ENCODE measurements around the gene FNIP1.
"Not testable (repeated sequence)": the region's sequence is repeated elsewhere in the genome, so short reads cannot be mapped to it uniquely, and the experiment has no call there.

Gene FNIP1

DNA sequence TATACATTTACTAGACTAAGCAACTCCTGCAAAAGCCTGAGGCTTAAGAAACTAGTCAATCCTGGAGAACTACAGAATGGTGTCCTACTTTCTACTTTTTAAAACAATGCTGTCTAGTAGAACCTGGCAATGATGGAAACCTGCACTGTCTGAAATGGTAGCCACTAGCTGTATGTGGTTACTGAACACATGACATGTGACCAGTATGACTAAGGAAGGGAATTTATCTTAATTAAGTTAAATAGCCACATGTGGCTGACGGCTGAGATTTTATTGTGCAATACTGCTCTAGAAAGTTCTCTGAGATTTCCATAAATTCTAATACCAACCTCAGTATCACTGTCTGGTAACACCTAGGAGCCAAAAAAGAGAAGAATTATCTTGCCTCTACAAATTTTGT, 116.9 kb downstream of the FNIP1 start:
- H3K27me3 ChIP-seq = no peaks in the 10 kb centered on the region
- H3K9me3 ChIP-seq = no peaks in the 10 kb centered on the region; the same call in 1 of the 2 replicates
- no peak overlapping the region for H3K4me2 ChIP-seq
- TF ChIP-seq Cebpa-rat (IDR thresholded peaks at IDR 0.05) = no peak; the same call in 1 of the 2 replicates
- no peaks in the 10 kb centered on the region for H4K20me1 ChIP-seq
- no peak overlapping the region for H3K27ac ChIP-seq
- no peak overlapping the region for H3K4me3 ChIP-seq
- H3K4me1 ChIP-seq = peaks cover 11% of the 10 kb centered on the region
- peaks cover 62% of the 10 kb centered on the region for H3K36me3 ChIP-seq
- no peak overlapping the region for H3K9ac ChIP-seq

DNA sequence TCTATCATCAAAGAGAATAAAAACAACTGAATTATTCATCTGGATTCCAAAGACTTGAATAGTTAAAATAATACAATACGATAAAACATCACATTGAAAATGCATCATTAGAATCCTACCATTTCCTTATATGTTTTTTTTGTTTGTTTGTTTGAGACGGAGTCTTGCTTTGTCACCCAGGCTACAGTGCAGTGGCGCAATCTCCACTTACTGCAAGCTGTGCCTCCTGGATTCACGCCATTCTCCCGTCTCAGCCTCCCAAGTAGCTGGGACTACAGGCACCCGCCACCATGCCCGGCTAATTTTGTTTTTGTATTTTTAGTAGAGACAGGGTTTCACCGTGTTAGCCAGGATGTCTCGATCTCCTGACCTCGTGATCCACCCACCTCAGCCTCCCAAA, 118.5 kb downstream of the FNIP1 start:
- not testable (repeated sequence) for H3K4me2 ChIP-seq, H3K4me3 ChIP-seq, H3K27ac ChIP-seq, H3K27me3 ChIP-seq, H3K9me3 ChIP-seq, H3K9ac ChIP-seq, H4K20me1 ChIP-seq
- Histone ChIP-seq H3K4me1 (peaks cover 23% of the 10 kb centered on the region), H3K36me3 (peaks cover 78% of the 10 kb centered on the region)

DNA sequence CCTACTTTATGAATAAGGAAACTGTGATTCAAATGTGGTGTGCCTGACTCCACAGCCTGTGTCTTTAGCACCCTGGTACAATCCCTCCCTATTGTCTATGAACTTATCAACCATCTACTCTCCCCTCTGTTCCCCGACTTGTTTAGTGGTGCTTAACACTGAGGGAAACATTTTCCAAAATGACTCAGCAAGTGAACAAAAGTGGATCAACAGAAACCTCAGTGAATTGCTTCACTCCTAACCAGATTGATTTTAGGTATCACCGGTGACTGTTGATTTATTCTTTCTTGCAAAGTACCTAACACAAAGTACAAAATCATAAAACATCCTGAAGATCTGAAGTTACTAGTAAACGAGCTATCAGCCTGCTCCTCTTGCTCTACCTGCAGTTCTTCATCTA, 119.7 kb downstream of the FNIP1 start:
- Histone ChIP-seq H4K20me1 (no peaks in the 10 kb centered on the region), H3K27me3 (no peaks in the 10 kb centered on the region), H3K4me3 (no peak overlapping the region), H3K27ac (no peak overlapping the region), H3K9me3 (no peaks in the 10 kb centered on the region; the same call in 1 of the 2 replicates), H3K36me3 (peaks cover 84% of the 10 kb centered on the region), H3K4me1 (peaks cover 13% of the 10 kb centered on the region), H3K4me2 (no peak overlapping the region), H3K9ac (no peak overlapping the region)
- TF ChIP-seq Cebpa-rat (IDR thresholded peaks at IDR 0.05) = no peak

DNA sequence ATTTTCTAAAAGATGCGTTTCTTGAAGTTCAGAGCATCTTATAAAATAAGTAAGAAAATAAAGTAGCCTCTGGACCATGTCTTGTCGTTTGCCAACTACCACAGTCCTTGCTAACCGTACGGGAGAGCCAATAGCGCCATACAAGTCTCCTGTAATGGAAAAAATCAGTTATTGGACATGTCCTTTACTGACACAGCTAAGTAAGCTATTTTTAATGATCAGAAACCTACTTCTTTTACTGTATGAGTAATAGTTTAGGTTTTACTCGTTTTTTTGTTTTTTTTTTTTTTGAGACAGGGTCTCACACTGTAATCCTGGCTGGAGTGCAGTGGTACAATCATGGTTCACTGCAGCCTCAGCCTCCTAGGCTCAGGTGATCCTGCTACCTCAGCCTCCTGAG, 124.0 kb downstream of the FNIP1 start:
- Histone ChIP-seq H3K9ac (no peak overlapping the region), H3K4me3 (no peak overlapping the region), H4K20me1 (no peaks in the 10 kb centered on the region), H3K27ac (no peak overlapping the region), H3K4me1 (peaks cover 13% of the 10 kb centered on the region), H3K27me3 (no peaks in the 10 kb centered on the region), H3K4me2 (no peak overlapping the region), H3K36me3 (peaks cover 96% of the 10 kb centered on the region), H3K9me3 (no peaks in the 10 kb centered on the region; the same call in 1 of the 2 replicates)
- no peak for TF ChIP-seq Cebpa-rat (IDR thresholded peaks at IDR 0.05)

DNA sequence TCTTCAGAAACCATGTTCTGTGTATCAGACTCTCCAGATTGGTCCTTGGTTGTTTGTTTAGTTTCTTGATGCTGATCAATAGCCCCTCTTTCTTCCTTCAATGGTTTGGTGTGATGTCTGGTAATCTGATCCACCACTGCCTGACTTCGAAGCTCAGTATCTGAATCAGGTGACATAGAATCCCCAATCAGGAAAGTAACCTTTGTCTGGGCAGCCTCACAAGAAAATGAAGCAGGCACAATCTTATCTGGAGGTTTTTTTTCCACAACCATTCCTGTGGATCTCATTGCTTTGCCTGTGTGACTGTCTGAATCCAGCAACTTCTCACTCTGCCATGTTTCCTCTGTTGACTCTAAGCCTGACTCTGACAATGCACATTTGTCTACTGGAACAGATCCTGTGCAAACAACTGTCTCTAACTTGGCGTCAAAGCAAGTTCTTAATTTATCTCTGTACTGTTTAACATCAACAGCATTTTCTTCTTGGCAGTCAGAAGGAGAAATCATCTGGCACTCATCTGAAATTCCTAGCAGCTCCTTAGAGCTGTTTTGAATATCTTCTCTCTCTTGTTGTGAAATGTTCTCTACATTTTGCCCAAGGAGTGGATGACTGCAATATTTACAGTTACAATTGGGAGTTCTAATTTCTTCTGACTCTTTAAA, 124.7 kb downstream of the FNIP1 start:
- Histone ChIP-seq H3K4me2 (no peak overlapping the region), H3K4me3 (no peak overlapping the region), H3K27me3 (no peaks in the 10 kb centered on the region), H3K9me3 (no peaks in the 10 kb centered on the region; the same call in 1 of the 2 replicates), H3K36me3 (peaks cover 96% of the 10 kb centered on the region), H3K4me1 (peaks cover 13% of the 10 kb centered on the region), H3K9ac (no peak overlapping the region), H4K20me1 (no peaks in the 10 kb centered on the region), H3K27ac (no peak overlapping the region)
- TF ChIP-seq Cebpa-rat (IDR thresholded peaks at IDR 0.05) = no peak

DNA sequence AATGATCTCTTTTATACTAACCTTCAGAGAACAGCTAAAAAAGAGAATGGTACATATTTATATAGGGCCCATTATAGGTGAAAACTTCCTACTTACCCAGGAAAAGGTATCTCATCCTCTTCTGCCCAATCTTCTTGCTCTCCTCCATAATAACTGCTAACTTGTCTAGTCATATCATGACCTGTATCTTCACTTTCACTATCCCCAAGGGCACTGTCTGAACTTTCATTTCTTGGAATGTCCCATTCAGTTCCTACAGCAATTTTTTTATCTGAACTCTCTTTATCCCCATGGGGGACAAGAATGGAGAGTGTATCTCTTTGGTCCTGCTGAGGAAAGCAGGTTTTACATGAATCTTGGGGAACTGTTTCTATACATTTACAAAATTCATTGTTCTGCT, 125.4 kb downstream of the FNIP1 start:
- peaks cover 13% of the 10 kb centered on the region for H3K4me1 ChIP-seq
- peaks cover 96% of the 10 kb centered on the region for H3K36me3 ChIP-seq
- H3K9me3 ChIP-seq = no peaks in the 10 kb centered on the region; the same call in 1 of the 2 replicates
- H3K27me3 ChIP-seq = no peaks in the 10 kb centered on the region
- H4K20me1 ChIP-seq = no peaks in the 10 kb centered on the region
- TF ChIP-seq Cebpa-rat (IDR thresholded peaks at IDR 0.05) = no peak
- H3K4me3 ChIP-seq = no peak overlapping the region
- no peak overlapping the region for H3K4me2 ChIP-seq
- no peak overlapping the region for H3K27ac ChIP-seq
- H3K9ac ChIP-seq = no peak overlapping the region

DNA sequence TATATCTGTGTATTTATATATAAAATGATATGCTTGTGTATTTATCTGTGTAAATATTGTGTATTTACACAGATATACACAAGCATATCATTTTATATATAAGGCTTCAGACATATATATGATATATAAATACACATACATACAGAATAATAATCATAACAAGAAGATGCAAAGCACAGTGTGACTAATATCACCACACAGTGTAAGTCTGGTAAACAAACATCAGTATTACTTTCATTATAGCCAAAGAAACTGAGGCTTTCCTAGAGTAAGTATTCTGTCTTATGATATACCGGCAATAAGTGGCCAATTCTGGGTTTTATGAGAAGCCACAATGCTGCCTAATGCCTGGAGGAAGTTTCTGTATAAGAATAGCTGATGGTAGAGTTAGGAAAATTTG, 131.9 kb downstream of the FNIP1 start:
- Histone ChIP-seq H3K27ac (no peak overlapping the region), H3K4me2 (no peak overlapping the region), H3K4me1 (no peaks in the 10 kb centered on the region), H4K20me1 (no peaks in the 10 kb centered on the region), H3K9me3 (no peaks in the 10 kb centered on the region), H3K4me3 (no peak overlapping the region), H3K36me3 (peaks cover 88% of the 10 kb centered on the region), H3K9ac (no peak overlapping the region), H3K27me3 (no peaks in the 10 kb centered on the region)
- TF ChIP-seq Cebpa-rat (IDR thresholded peaks at IDR 0.05) = no peak

DNA sequence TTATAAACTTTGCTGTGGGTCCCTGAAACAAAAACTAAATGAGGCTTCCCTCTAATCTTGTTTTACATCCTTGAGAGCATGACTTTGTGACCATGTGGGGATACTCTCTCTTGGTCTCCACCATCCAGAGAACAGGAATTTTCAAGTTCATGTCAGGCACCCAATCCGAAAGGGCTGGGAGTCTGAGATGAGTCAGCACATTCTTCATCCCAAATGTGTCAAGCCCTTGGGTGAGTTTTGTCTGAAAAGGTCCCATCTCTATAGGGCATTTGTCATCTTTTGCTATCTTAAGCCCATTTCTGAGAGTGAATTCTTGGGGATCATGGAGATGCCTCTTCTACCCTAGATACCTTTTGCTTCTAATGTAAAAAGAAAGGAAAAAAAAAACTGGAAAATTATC, 134.9 kb downstream of the FNIP1 start:
- no peak overlapping the region for H3K27ac ChIP-seq
- no peaks in the 10 kb centered on the region for H3K9me3 ChIP-seq
- no peak for TF ChIP-seq Cebpa-rat (IDR thresholded peaks at IDR 0.05)
- H3K4me3 ChIP-seq = no peak overlapping the region
- H3K9ac ChIP-seq = no peak overlapping the region
- H3K4me1 ChIP-seq = no peaks in the 10 kb centered on the region
- no peaks in the 10 kb centered on the region for H4K20me1 ChIP-seq
- H3K36me3 ChIP-seq = peaks cover 88% of the 10 kb centered on the region
- H3K4me2 ChIP-seq = no peak overlapping the region
- H3K27me3 ChIP-seq = no peaks in the 10 kb centered on the region

DNA sequence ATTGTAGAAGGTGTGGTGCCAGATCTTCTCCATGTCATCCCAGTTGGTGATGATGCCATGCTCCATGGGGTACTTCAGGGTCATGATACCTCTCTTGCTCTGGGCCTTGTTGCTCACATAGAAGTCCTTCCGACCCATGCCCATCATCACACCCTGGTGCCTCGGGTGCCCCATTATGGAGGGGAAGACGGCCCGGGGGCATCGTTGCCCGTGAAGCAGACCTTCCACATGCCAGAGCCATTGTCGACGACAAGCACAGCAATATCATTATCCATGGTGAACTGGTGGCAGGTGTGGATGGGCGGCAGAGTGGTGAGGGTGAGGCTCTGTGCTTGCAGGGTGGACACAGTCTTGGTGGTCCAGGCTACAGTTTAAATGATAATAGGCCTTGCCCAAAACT, 137.0 kb downstream of the FNIP1 start:
- H3K9me3 ChIP-seq = no peaks in the 10 kb centered on the region
- no peak for TF ChIP-seq Cebpa-rat (IDR thresholded peaks at IDR 0.05)
- no peaks in the 10 kb centered on the region for H4K20me1 ChIP-seq
- H3K4me3 ChIP-seq = no peak overlapping the region
- H3K4me1 ChIP-seq = no peaks in the 10 kb centered on the region
- H3K27me3 ChIP-seq = no peaks in the 10 kb centered on the region
- H3K27ac ChIP-seq = no peak overlapping the region
- H3K4me2 ChIP-seq = no peak overlapping the region
- no peak overlapping the region for H3K9ac ChIP-seq
- H3K36me3 ChIP-seq = peaks cover 86% of the 10 kb centered on the region

DNA sequence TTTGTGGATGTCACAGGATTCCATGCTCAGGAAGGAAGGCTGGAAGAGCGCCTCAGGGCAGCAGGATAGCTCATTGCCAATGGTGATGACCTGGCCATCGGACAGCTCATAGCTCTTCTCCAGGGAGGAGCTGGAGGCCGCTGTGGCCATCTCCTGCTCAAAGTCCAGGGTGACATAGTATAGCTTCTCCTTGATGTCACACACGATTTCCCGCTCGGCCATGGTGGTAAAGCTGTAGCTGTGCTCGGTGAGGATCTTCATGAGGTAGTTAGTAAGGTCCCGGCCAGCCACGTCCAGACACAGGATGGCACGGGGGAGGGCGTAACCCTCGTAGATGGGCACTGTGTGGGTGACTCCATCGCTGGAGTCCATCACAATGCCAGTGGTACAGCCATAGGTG, 137.5 kb downstream of the FNIP1 start:
- H4K20me1 ChIP-seq = no peaks in the 10 kb centered on the region
- peaks cover 86% of the 10 kb centered on the region for H3K36me3 ChIP-seq
- H3K27ac ChIP-seq = no peak overlapping the region
- no peaks in the 10 kb centered on the region for H3K9me3 ChIP-seq
- H3K4me1 ChIP-seq = no peaks in the 10 kb centered on the region
- no peak overlapping the region for H3K4me3 ChIP-seq
- no peak overlapping the region for H3K4me2 ChIP-seq
- TF ChIP-seq Cebpa-rat (IDR thresholded peaks at IDR 0.05) = no peak
- no peak overlapping the region for H3K9ac ChIP-seq
- H3K27me3 ChIP-seq = no peaks in the 10 kb centered on the region

DNA sequence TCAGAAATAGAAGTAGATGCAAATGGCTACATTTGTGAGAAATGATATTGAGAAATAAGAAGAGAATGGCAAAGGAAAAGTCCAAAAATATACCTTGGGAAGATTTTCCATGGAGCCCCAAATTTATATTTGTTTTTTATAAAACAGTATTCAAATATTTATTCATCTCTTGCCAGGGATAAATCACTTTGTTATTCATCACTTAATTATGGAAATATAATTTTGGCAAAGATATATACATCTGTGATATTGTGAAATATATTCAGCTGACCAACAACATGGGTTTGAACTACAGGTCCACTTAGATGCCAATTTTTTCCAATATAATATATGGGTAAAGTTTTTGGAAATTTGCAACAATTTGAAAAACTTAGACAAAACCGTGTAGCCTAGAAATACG, 142.0 kb downstream of the FNIP1 start:
- H4K20me1 ChIP-seq = no peaks in the 10 kb centered on the region

More for the DNA sequence above, 142.0 kb downstream of the FNIP1 start:
- H3K9me3 ChIP-seq = peaks cover 18% of the 10 kb centered on the region
- H3K36me3 ChIP-seq = peaks cover 87% of the 10 kb centered on the region
- H3K9ac ChIP-seq = no peak overlapping the region
- no peaks in the 10 kb centered on the region for H3K4me1 ChIP-seq
- no peak for TF ChIP-seq Cebpa-rat (IDR thresholded peaks at IDR 0.05)
- H3K27me3 ChIP-seq = no peaks in the 10 kb centered on the region
- H3K27ac ChIP-seq = no peak overlapping the region
- H3K4me3 ChIP-seq = no peak overlapping the region
- H3K4me2 ChIP-seq = no peak overlapping the region

Data from BLaER1 (cell line).